HG03139 (cell line): ENCODE results near the gene CARD9.

Source experiments
- ATAC-seq: cut with Tn5 transposase; IDR thresholded peaks from one replicate; pipeline ENCODE4 v1.9.1; 2021; ENCODE audit not compliant: unreplicated experiment

The CARD9 gene

GRCh38 chr9:136401173-136401922 is 27.9 kb upstream of the CARD9 start:
- ATAC-seq, result no peak

DNA sequence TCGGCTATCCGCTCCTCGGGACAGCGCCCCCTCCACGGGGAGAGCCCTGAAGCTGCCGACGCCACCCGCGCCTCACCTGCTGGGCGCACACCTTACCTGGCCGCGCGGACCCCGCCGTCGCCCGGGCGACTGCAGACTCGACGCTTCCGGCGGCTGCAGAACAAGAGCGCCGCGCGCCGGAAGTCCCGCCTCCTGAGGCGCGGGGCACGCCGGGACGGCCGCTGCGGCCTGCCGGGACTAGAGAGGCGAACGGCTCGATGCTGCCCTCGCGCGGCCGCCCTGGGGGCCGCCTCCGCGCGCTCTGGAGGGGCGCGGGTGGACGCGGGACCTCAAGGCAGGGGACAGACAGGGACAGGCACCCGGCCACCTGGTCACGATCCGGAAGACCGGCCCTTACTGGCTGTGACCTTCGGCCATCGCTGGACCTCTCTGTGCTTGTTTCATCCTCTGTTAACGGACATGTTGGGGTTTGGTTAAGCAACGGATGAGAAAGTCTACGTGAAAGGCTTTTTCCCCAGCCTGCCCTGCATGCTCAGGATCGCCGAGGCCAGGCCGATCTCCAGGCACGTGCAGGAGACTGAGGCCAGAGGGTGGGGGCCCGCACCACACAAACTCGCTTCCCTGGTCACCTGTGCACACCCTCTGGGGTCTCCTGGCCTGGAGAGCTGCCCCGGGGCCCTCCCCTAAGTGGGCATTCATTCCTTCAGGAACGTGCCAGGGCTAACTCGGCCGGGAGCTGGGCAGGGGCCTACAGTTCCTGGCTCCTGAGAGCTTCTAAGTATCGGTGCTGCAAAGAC is 26.8 kb upstream of the CARD9 start, which contains the start of gene SNAPC4:
SNAPC4 (minus strand) TSS at position 133 of the 797 bp plus-strand sequence. CDS start 1,742 bp downstream, outside the sequence.
- ATAC-seq, result peak; percentile 58

DNA sequence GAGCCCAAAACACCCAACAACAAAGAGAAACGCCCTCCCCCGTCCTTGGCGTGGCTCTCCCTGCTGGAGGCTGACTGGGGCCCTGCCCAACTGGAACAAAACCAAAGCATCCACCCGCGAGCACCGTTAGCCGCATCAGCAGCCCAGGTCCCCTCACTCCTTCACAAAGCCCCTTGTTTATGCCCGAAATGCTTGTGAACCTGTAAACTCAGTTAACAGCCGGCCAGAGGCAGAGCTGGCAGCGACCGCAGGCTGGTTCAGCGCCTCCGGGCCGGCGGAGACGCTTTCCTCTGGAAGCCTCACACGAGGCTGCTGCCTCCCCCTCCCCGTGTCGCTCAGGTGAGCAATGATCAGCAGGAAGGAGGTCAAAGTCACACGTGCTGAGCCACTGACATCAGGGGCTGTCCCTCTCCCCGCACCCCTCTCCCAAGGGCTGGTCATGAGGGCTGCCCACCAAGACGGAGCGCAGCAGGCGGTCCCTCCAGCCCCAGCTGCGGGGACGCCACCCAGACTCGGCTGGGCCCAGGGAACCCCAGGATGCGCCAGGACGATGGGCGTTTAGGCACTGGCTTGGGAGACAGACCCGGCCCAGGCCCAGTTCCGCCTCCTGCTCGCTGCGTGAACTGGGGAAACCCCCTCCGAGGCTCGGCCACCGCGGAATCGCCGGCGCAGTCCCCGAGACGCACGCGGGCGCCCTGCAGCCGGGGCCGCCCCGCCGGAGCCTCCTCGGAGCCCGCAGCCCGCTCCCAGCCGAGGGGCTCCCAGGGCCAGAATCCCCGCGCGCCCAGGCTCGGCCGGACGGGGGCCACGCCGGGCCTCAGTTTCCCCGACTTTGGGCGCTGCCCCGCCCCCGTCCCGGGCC is 25.9 kb upstream of the CARD9 start:
- no peak for ATAC-seq

- no peak for ATAC-seq
Measured at GRCh38 chr9:136398286-136398685, 24.8 kb upstream of the CARD9 start.

GRCh38 chr9:136397643-136398042 is 24.2 kb upstream of the CARD9 start:
- no peak for ATAC-seq

- no peak for ATAC-seq
Measured at GRCh38 chr9:136396219-136396515, 22.7 kb upstream of the CARD9 start.

DNA sequence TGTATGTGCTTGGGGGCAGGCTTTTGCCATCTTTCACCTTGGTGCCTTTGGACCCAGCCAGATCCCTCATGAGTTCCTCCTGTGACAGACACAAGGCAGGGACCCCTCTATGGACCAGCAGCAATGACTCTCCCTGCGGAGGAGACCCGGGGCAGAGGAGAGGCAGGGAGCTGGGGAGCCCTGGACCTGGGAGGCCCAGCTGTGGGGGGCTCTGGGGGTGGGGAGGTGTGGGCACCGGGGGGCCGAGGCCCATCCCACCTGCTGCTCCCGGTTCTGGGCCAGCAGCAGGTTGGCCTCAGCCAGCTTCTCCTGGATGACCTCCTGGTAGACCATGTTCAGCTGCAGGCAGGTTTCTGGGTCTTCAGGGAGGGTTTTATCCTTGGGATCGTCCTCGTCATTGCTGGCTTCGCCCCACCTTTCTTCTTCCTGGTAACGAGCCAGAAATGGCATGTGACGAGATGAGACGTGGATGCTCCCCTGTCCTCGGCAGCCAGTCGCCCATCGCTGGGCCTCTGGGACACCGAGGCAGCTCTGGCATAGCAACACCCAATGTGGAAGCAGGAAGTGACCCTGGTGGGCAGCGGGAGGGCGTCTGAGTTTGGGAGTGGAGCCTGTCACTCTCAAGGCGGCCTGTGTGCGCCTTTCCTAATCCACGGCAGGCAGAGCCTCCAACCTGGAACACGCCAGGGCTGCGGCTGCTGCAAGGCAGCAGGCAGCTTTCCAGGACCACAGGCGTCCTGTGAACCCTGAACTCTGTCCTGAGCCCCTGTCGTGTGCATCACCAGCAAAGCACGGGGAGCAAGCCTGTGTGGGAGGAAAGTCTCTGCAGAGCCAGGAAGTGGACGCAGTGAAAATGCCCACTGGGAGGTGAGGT is 22.1 kb upstream of the CARD9 start:
- no peak for ATAC-seq

GRCh38 chr9:136395020-136395340 is 21.5 kb upstream of the CARD9 start:
- no peak for ATAC-seq

- no peak for ATAC-seq
Measured at GRCh38 chr9:136394312-136395019, 21.0 kb upstream of the CARD9 start.

DNA sequence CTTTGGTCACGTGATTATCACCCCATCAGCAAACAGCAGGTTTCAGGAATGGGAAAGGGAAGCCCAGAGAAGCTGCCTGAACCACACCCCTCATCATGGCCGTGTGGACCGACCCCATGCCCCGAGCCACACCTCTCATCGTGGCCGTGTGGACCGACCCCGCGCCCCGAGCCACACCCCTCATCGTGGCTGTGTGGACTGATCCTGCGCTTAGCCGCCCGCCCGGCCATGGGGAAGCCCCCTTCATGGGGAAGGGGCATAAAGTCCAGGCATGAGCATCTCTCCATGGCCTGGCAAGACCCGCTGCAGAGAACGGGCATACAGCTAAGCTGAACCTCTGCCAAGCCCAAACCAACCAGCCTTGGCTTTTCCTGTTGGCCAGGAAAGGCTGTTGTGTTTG is 20.1 kb upstream of the CARD9 start:
- ATAC-seq, result no peak

- ATAC-seq, result no peak
Measured at GRCh38 chr9:136392538-136393449, 19.3 kb upstream of the CARD9 start.

DNA sequence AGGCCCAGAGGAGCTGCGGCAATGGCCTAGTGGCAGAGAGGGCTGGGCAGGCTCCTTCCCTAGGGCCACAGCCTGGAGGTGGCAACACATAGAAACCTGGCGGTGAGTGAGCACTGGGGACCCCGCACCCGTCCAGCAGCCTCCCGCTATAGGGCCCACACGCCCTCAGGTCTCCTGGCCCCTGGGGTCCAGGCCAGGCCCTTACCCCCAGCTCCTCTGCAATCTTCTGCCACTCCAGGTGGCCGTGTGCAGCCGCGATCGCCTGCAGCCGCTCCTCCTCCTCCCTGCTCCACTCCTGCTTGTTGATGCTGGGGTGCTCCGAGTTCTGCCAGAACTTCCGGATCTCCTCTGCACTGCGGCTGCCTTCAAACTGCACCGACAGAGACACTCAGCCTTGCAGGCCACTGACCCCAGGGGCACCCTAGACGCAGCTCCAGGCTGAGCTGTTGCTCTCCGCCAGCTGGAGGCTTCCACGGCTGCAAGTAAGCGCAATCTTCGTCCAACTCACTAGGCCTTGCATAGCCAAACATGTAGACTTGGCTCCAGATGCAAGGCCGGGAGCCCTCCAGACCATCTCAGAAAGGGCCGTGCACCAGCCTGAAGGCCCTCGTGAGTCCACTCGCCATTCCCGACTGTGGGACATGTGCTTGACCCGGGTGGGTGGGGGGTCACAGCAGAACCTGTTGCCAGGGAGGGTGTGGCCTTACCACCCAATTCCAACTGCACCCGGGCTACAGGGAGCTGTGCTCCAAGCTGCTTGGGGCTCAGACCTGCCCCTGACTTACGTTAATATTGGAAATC is 18.5 kb upstream of the CARD9 start:
- ATAC-seq, result no peak

GRCh38 chr9:136389396-136389795 is 15.9 kb upstream of the CARD9 start:
- no peak for ATAC-seq

GRCh38 chr9:136387217-136387616 is 13.7 kb upstream of the CARD9 start:
- ATAC-seq, result no peak

GRCh38 chr9:136386018-136386417 is 12.5 kb upstream of the CARD9 start:
- no peak for ATAC-seq

DNA sequence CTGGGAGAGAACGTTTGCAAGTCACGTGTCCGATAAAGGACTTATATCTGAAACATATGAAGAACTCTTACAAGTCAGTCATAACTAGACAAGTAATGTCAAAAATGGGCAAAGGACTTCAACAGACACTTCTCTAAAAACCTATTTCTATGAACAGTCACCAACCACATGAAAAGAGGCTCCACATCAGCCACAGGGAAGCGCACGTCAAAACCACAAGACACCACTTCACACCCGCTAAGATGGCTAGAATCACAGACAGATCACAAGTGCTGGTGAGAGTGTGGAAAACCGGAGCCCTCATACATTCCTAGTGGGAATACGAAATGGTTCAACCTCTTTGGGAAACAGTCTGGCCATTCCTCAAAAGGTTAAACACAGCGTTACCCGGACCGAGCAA is 11.5 kb upstream of the CARD9 start:
- no peak for ATAC-seq

GRCh38 chr9:136383436-136383835 is 10.0 kb upstream of the CARD9 start:
- no peak for ATAC-seq

GRCh38 chr9:136381966-136382513 is 8.6 kb upstream of the CARD9 start:
- no peak for ATAC-seq
